Peyer's patch (tissue), 4 donors: Measurements from ENCODE around the gene SCFD2.

Experiments
- CTCF ChIP-seq, 6 experiments: fragments of 450-650 bp in 4 of 6; fragments of 200-600 bp in 2 of 6; sonication (generic) in 1 of 6; IDR thresholded peaks; one replicate each; pipeline ENCODE4 v1.5.1; 2017 to 2019; ENCODE audit warnings: antibody characterized with exemption in 6 of 6, mild to moderate bottlenecking in 3 of 6, moderate library complexity in 1 of 6
- POLR2A ChIP-seq, 2 donors: fragments of 450-650 bp; IDR thresholded peaks; one replicate each; pipeline ENCODE4 v1.5.1; 2017; ENCODE audit warnings: antibody characterized with exemption in 2 of 2, mild to moderate bottlenecking in 2 of 2, moderate library complexity in 2 of 2

GRCh38 chr4:52931243-52931642 lies 434.6 kb downstream of the SCFD2 start:
- TF ChIP-seq POLR2A (IDR thresholded peaks at IDR 0.05): no peak
- no peak for TF ChIP-seq CTCF (IDR thresholded peaks at IDR 0.05)
